ENCODE measurements around the gene FOSL2. TPM values are rescaled to one million over a fixed set of nuclear protein-coding genes. Genes with fewer than 3 reads are reported as not detected.
A peak's percentile ranks its signal among the peaks of the same experiment; 100 is the strongest.

FOSL2 gene
- total and polyA plus RNA-seq, 7 donors = 20.1 to 278 (median 74.7) TPM

GRCh38 chr2:28348149-28348567 lies 44.5 kb upstream of the FOSL2 start:
- TF ChIP-seq CTCF (IDR thresholded peaks at IDR 0.05) = no peak
- H3K4me1 ChIP-seq = peaks cover 43% of the 10 kb centered on the region
- H3K27ac ChIP-seq = peak overlapping the region; percentile 85
- intact Hi-C loops (cut with DNase I) = no loop called here
- no peak for ATAC-seq
- H3K4me3 ChIP-seq = no peak overlapping the region
- H3K36me3 ChIP-seq (ENCODE audit: insufficient read depth in 1 of 2, low read depth in 1 of 2) = no peaks in the 10 kb centered on the region
- whole genome bisulfite sequencing, 3 donors = 74 to 77% (median 77%) methylated on average over 10 of the region's 10 CpGs
- no peaks in the 10 kb centered on the region for H3K9me3 ChIP-seq
- DNase-seq = peak; percentile 14 to 51
- H3K27me3 ChIP-seq (ENCODE audit: insufficient read depth in 3 of 3, low read length in 2 of 3) = no peaks in the 10 kb centered on the region

- Histone ChIP-seq H3K36me3 (ENCODE audit: insufficient read depth in 1 of 2, low read depth in 1 of 2) (no peaks in the 10 kb centered on the region), H3K4me1 (peaks cover 36% of the 10 kb centered on the region), H3K27me3 (ENCODE audit: insufficient read depth in 3 of 3, low read length in 2 of 3) (no peaks in the 10 kb centered on the region), H3K4me3 (no peak overlapping the region), H3K27ac (no peak overlapping the region), H3K9me3 (no peaks in the 10 kb centered on the region)
- intact Hi-C loops (cut with DNase I) = no loop called here
- DNase-seq (peak; percentile 3 to 6), ATAC-seq (no peak)
- WGBS, 3 donors = 87 to 93% (median 89%) methylated on average over 11 of the region's 11 CpGs
- no peak for TF ChIP-seq CTCF (IDR thresholded peaks at IDR 0.05)
Observed at GRCh38 chr2:28348921-28349320, 43.7 kb upstream of the FOSL2 start.

GRCh38 chr2:28349546-28350165 lies 43.0 kb upstream of the FOSL2 start:
- 85 to 91% (median 90%) methylated on average over 10 to 11 of the region's 11 CpGs for WGBS, 3 donors
- no peak overlapping the region for H3K4me3 ChIP-seq
- peaks cover 31% of the 10 kb centered on the region for H3K4me1 ChIP-seq
- no peaks in the 10 kb centered on the region for H3K27me3 ChIP-seq (ENCODE audit: insufficient read depth in 3 of 3, low read length in 2 of 3)
- intact Hi-C loops (cut with DNase I) = no loop called here
- DNase-seq (peak; percentile 1 to 42), ATAC-seq (no peak)
- no peaks in the 10 kb centered on the region for H3K36me3 ChIP-seq (ENCODE audit: insufficient read depth in 1 of 2, low read depth in 1 of 2)
- no peak for TF ChIP-seq CTCF (IDR thresholded peaks at IDR 0.05)
- no peak overlapping the region for H3K27ac ChIP-seq
- H3K9me3 ChIP-seq = no peaks in the 10 kb centered on the region

- H3K4me3 ChIP-seq = no peak overlapping the region
- H3K4me1 ChIP-seq = peaks cover 27% of the 10 kb centered on the region
- intact Hi-C loops (cut with DNase I) = no loop called here
- TF ChIP-seq CTCF (IDR thresholded peaks at IDR 0.05) = no peak
- H3K27me3 ChIP-seq (ENCODE audit: insufficient read depth in 3 of 3, low read length in 2 of 3) = no peaks in the 10 kb centered on the region
- no peak for ATAC-seq
- H3K36me3 ChIP-seq (ENCODE audit: insufficient read depth in 1 of 2, low read depth in 1 of 2) = no peaks in the 10 kb centered on the region
- 95 to 98% (median 96%) methylated on average over 17 of the region's 17 CpGs for WGBS, 3 donors
- no peak overlapping the region for H3K27ac ChIP-seq
- no peaks in the 10 kb centered on the region for H3K9me3 ChIP-seq
- DNase-seq = peak; percentile 8 to 47
Observed at GRCh38 chr2:28350196-28350595, 42.5 kb upstream of the FOSL2 start.

GRCh38 chr2:28350791-28351285 lies 41.8 kb upstream of the FOSL2 start:
- Histone ChIP-seq H3K4me3 (no peak overlapping the region), H3K9me3 (no peaks in the 10 kb centered on the region), H3K27ac (no peak overlapping the region), H3K36me3 (ENCODE audit: insufficient read depth in 1 of 2, low read depth in 1 of 2) (no peaks in the 10 kb centered on the region), H3K27me3 (ENCODE audit: insufficient read depth in 3 of 3, low read length in 2 of 3) (no peaks in the 10 kb centered on the region), H3K4me1 (peaks cover 27% of the 10 kb centered on the region)
- DNase-seq (peak; percentile 4 to 38), ATAC-seq (no peak)
- 90 to 95% (median 94%) methylated on average over 11 of the region's 11 CpGs for WGBS, 3 donors
- no peak for TF ChIP-seq CTCF (IDR thresholded peaks at IDR 0.05)
- intact Hi-C loops (cut with DNase I) = no loop called here
